GM21360 (cell line): ENCODE data around the gene CAMKMT.

Source experiments
- ATAC-seq: cut with Tn5 transposase; IDR thresholded peaks from one replicate; pipeline ENCODE4 v1.9.1; 2021; ENCODE audit warnings: mild to moderate bottlenecking, moderate library complexity; ENCODE audit not compliant: unreplicated experiment

Gene CAMKMT

DNA sequence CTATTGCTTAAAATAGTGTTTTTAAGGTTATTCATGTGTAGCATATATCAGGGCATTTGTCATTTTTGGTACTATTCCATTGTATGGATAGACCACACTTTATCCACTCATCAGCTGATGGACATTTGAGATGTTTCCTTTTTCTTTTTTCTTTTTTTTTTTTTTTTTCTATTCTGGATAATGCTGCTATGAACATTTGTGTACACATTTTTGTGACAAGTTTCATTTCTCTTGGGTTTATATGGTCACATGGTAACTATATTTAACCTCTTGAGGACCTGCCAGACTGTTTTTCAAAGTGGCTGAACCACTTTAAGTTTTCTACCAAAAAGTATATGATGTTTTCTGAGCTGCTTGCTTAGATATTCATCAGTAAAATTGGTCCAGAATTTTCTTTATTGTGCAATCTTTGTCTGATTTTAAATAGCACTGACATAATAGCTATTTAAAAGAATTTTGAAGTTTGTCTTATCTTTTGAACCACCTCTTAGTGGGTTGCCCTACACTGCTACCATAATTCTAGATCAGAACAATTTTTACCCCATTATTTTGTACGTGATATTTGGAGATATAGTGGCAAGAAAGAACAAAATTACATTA is 360.4 kb downstream of the CAMKMT start:
- ATAC-seq: no peak

DNA sequence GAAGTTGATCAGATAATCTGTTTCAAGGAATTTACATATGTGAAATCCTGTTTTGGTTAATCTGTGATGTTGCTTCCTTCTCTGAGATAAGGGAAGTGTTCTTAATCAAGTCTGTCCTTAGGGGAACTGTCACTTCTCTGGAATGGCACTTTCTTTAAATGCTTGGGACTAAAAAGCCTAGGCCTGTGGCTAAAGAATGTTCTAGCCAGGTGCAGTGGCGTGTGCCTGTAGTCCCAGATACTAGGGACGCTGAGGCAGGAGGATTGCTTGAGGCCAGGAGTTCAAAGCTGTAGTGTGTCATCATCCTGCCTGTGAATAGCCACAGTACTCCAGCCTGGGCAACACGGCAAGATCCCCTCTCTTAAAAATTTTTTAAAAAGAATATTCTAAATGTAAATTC is 362.2 kb downstream of the CAMKMT start:
- no peak for ATAC-seq

DNA sequence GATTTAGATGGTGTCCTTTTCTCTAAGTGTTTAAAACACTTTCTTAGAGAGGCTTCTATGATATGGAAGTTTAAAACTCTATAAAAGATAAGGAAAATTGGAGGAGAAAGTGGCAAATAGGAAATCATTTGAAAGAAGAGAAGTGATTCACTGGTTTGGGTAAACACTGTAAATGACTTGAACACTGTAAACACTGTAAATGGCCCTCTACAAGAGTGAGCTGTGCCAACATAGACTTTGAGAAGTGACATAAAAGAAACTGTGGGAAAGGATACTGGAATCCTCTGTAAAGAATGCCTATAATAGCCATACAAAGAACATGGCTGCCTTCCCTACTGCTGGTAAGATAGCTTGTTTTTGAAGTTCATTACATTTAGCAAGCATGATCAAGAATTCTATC is 368.8 kb downstream of the CAMKMT start:
- no peak for ATAC-seq

DNA sequence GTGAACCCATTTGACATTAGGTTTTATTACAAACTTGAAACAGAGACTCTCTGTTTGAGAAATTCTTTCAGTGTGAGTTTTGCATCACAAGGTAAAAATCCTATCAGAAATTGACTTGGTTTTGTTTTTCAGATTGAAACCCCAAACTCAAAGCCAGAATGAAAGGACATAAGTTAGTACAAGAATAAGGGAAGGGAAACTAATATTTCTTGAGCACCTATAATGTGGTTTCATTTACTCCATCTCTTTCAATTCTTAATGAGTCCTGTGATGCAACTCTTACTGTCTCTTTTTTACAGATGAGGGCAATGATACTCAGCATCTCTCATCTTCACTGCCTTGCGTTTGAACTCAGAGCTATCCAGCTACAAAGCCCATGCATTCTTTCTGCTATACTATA is 369.8 kb downstream of the CAMKMT start:
- peak; percentile 93 for ATAC-seq

DNA sequence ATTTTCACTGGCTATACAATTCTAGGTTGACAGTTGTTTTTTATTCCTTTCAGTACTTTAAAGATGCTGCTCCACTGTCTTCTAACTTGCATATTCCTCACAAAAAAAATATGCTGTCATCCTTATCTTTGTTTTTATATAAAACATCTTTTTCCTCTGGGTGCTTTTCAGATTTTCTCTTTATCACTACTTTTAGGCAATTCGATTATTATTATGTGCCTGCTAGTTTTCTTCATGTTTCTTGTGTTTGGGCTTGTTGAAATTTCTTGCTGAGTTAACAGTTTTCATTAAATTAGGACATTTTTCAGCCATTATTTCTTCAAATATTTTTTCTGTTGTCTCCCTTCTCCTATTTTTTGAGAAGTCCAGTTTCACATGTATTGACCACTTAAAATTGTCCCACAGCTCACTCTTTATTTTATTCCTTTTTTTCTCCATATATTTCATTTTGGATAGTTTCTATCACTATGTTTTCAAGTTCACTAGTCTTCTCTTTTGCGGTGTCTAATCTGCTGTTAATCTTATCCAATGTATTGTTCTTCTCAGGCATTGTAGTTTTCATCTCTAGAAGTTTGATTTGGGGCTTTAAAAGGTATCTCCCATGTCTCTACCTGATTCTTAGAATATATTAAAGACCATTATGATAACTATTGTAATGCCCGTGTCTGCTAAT is 374.7 kb downstream of the CAMKMT start:
- no peak for ATAC-seq

DNA sequence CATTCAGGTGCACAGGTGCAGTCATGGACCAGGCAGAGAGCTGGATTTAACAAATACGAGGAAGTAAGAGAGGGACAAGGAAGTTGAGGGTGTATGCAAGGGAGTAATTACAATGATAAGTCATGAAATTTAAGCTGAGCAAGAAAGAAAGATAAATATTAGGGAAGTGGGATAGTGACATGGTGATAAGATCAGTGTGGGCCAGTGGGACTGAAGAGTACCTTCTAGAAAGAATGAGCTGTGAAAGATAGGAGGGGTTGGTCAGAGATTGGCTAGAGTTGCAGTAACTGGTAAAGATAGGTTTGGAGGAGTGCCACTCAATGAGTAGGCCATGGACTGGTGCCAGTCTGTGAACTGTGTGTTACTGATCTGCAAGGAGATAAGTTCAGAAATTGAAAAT is 378.9 kb downstream of the CAMKMT start:
- ATAC-seq: no peak

DNA sequence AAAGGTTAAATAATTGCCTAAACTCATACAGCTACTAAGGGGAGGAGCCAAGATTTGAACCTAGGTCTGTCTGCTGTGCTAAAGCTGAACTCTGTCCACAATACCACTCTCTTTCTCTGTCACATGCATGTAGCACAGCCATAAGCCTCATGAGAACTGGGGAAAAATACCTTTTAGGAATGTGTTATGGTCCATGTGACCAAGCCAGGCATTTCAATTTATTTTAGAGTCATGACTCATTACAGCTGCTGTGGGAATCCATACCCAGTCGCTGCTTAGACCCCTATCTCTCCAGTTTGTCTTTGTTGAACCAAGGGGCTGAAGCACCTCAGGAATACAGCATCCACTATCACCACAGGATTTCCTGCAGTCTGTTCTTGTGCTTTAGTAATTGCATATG is 379.8 kb downstream of the CAMKMT start:
- no peak for ATAC-seq

DNA sequence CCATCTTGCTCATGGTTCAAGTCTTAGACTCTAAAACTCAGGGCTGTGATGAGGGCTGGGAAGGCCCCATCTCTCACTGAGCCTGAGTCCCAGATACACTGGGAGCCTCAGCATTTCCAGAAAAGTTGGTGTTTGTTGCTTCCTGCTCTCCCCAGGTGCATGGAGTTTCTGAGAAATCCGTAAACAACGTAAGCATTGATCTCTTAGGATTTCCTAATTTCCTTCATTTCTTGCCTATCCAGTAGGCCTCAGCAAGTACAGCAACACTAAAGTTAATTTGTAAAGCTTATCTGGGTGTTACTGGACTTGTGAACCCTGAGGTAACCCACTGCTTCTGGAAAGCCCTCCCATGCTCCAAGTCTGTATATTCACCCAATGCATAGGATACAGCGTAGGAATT is 380.3 kb downstream of the CAMKMT start:
- ATAC-seq: no peak

DNA sequence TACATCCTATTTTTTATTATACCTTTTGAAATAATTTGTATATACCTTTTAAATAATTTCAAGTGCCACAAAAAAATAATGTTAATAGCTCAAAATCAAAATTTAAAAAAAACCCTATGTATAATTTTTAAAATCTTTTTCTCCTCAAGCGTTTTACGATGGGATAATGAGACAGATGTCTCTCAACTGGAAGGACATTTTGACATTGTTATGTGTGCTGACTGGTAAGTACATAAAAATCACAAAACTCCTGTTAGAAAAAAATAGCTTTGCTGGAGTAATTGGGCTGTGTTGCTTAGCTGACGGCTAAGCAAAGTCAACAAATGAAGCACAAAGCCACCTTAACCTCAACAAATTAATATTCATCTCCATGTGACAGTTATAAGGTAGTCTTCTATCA is 381.7 kb downstream of the CAMKMT start:
- ATAC-seq: no peak

DNA sequence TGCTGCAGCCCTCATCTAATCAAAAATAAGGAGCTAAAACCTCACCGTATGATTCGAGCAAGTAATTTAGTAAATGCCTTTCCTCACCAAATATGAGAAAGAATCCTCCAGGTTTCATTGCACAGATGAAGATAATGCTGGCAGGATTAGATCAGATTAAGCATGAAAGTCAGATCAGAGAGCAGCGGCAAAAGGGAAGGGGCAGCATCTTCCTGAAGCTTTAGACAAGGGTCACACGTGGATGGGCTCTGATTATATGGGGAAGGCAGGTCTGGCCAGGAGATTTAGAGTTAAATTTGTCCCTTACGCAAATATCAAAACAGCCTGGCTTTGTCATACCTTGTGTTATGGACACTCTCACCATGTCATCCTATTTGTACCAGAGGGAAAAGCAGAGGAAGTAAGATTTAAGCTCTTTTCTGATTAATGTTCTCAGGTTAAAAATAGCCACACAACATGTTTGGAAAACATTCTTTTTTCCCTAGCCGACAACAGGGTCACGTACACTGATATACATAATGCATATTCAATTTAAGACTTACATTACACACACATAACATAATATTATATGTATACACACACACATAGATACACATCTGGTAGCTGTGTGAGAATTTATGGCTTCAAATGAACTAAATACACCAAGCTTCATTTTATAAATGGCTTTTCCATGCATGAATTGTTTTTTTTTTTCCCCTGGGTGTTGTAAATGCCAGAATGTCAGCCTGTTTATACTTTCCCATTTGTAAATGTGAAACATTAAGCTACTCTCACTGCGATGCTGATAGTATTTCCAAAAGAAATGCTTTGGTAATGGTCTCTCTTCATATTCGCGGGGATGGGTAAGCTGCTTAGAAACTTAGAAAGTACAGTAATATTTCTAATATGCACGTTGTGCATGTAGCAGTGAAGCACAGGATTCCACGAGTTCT is 383.5 kb downstream of the CAMKMT start:
- no peak for ATAC-seq

DNA sequence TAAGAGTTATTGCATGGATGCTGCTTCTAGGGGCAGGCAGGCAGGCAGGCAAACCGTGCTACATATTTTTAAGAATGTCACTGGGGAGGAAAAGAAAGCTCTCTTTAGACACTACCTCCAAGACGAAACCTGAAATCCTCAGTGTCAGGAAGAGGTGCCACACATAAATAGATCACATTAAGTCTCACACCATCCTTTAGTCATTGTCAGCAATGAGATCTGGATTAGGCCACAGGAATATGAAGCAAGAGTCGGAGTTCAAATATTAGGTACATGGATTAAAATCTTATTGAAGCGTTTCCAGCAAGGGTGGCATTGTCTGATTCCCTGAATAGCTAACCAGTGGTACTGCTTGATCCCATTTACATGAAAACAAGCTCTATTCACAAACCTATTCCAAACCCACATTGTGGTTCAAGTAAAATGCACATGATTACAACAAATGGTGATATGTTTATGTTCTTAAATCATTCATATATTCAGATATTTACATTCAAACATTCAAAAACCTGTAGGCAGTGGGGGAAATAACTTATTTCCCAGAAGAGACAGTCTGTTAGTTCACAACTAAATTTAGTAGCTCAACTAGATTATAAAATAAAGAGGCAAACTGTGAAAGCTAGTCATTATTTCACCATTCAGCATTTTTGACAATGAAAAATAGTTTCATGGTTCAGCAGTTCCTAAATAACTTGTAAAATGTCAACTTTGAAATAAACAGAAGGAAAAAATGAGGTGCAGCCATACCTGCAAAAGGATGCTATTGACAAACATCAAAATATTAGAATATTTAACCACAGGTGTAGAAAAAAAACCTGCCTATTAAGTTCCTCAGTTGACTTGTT is 384.4 kb downstream of the CAMKMT start:
- ATAC-seq: no peak

DNA sequence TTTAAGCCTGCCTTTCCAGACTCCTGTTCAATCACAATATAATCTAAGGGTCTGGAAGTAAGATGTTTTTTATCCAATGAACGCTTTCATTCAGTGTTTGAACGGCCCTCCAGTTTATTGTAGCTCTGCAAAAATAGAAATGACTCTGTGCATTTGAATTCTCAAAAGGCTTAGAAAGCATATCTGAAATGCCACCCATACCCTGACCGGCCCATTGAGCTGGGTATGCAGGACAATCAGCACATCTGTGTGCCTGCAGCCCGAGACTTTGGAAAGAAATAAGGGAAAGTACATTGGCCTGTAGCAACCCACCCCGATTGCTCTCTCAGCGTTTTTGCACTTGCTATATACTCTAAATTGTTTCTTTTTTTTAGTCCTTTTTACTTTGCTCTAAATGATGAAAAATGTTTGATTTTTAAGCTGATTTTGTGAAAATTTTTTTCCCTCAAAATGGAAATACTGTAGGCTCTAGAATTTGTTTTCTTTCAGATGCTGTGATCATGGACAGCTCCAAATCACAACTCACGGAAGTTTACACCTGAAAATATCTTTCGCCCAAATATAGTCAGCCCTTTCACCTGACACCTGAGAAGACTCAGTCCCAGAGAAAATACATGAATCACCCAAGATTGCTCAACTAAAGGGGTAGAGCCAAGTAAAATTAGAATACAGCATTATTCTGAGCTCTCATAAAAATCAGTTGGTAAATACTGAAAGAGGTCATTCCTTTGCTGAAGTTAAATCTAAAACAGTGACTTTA is 385.3 kb downstream of the CAMKMT start:
- ATAC-seq: no peak

DNA sequence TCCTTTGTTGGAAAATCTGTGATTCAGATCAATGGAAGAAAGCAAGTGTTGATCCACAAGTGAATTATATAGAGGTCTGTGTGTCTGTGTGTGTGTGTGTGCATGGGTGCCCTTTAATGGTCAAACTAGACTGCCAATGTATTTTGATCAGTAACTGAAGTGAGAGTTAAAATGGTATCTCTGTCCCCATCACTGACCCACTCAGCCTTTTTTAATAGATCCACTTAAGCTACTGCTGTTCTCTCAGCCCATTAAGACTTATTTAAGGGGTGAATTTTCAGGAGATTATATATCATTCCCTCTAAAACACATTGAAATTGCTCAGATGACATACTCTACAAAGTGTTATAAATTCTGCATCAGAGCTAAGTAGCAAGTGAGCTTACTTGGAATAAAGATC is 386.0 kb downstream of the CAMKMT start:
- no peak for ATAC-seq

DNA sequence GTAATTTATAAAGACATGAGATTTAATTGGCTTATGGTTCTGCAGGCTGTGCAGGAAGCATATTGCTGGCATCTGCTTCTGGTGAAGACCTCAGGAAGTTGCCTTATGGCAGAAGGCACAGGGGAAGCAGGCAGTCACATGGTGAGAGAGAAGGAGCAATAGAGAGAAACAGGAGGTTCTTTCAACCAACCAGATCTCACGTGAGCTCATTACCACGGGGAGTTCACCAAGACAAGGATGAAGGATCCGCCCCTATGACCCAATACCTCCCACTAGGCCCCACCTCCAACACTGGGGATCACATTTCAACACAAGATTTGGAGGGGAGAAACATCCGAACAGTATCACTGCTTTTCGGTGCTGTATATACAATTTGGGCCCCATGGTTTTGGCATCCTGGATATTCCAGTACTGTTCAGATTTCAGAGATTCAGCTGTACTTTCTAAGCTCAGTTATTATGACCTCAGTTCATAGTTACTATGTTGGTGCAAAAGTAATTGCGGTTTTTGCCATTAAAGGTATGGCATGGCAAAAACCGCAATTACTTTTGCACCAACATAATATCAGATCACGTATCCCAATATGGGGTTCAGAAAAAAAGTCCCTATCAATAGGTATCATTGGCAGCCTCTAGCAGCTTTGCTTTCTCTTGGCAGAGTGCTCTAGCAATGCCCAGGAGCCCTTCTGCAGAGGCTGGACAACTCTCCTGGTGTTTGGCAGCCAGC is 390.2 kb downstream of the CAMKMT start:
- ATAC-seq: no peak

DNA sequence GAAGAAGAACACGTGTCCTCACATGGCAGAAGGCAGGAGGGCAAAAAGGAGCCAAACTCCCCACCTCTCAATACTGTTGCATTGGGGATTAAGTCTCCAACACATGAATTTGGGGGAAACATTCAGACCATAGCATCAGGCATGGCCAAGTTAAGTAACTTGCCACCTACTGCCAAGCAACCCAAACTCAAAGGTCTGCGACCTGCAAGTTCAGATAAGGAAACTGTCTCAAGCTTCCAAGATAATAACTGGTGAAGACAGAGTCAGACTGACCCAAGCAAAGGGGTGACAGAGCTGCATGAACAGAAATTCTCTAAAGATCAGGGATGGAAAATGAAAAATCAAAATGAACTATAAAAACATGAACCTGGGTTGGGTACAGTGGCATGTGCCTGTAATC is 391.0 kb downstream of the CAMKMT start:
- no peak for ATAC-seq

DNA sequence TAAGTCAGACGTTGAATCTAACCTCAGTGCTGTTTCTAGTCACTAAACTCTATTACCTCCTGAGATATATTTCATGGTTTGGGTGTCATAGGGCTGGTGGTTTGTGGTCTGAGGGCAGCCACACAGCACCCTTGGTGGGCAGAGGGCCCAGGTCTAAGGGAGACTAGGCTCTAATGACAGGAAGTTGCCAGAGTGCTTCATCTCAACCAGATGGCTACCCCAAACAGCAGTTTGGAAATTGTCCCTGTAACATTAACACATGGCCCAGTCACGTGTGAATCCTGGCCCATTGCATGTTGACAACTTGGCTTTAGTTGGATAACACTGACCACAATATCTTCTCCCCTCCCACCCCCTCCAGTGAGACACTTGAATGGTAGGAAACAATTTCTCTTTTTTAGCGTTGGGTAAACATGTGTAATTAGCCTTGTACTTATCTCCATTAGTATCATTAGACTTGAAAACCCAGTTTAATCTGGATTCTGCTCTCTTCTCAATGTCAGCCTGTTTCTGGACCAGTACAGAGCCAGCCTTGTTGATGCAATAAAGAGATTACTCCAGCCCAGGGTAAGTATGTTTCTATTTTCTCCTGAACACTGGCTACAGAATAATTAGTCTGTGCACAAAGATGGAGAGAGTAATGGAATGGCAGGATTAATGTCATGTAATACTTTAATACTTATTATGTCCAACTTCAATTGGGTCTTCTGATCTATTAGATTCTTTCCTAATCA is 392.0 kb downstream of the CAMKMT start:
- no peak for ATAC-seq

DNA sequence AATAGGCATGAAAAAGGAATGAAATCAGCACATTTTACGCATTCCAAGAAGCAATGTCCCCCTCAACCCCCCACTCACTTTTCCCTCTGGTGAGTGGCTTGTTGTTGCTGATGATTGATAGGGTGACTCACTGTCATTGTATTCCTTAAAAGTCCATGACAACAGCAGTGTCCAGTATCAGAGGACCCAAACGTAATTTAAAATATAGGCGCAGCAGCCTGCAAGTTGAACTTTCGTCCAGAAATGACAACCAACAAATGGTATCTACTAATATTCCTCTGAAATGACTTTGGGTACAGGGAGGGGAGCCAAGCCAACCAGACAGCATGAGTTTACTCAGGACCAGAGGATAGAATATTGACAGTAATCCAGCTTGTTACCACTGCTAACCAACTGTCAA is 396.8 kb downstream of the CAMKMT start:
- ATAC-seq: no peak

DNA sequence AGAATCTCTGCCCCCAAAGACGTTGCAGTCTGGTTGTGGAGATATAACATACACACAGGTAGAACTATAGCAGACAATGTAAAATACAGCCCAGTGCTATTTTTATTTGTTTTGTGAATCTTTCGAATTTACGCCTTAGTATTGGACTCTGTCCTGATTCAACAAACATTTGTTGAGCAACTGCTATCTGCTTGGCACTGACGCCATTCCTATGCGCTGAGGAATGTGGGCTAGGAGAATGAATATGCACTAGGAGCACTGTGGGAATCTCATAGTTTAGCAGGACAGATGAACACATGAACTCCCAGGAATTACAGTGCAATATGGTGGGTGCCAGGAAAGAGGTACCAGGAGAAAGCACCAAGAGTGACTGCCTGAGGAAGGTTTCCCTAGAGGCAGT is 398.1 kb downstream of the CAMKMT start:
- no peak for ATAC-seq

DNA sequence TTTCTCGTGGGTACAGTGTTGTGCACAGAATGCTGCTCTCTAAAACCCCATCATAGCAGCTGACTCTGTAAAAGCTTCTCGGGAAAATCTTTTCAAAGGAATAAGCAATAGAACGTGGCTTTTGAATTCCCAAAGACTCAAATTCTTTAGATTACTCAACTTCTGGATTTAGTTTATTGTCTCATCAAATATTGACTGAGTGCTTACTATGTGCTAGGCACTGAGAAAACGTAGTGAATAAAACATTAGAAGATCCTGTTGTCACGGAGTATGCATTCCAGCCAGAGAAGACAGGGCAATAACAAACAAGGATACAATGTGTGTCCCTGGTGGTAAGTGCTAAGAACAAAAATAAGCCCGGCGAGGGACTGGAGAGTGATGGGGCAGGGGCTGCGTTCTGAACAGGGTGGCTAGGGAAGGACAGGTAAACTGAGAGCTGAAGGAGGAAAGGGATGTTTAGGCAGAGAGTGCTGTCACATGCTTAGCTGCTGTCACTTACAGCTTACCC is 401.6 kb downstream of the CAMKMT start:
- ATAC-seq: no peak
